Hematopoietic multipotent progenitor cell (in vitro differentiated cells): Measurements from ENCODE around the gene CIDEA. TPM values are rescaled to one million over a fixed set of nuclear protein-coding genes. Genes with fewer than 3 reads are reported as not detected.

Source experiments
- DNase-seq, 3 donors: peaks; one replicate each; pipeline ENCODE4 v3.0.0-alpha.2; 2011 to 2015; ENCODE audit warnings: low read depth in 2 of 3, low spot score in 2 of 3
- total RNA-seq: library from RNA; depleted of rRNA; stranded (reverse); fragments of >200 nt; gene quantifications from one replicate; pipeline ENCODE4 v1.2.3, GENCODE V29; 2012

Gene CIDEA
- total RNA-seq, 1 donor = not detected

DNA sequence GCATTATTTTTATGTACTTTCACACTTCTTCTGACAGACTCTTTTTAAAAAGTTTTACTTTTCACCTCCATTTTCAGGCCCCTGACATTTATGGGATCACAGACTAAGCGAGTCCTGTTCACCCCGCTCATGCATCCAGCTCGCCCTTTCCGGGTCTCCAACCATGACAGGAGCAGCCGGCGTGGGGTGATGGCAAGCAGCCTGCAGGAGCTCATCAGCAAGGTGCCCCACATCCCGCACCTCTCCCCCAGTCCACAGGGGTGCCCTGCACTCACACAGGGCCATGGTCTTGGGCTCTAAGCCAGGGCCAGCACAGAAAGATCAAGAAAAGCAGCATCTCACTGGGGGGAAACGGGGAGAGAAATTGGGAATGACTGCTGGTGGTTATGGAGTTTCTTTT is 8.6 kb downstream of the CIDEA start:
- DNase-seq = no peak

DNA sequence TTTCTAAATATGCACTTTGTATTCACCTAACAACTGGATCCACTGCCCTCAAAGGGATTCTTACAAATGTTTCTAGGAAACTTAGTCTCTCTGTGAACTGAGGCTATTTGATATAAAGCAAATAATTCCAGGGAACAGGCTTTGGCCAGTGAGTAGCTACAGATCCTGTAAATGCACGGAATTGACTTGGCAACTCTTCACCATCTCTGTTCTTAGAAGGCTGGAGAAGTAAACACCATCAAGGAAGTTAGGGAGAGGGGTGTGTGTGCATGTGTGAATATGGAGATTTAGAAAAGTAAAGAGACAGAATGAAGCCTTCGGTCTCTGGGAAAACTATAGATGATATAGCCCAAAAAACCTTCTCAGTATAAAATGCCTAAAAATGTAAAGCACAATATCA is 10.7 kb downstream of the CIDEA start:
- DNase-seq = no peak

DNA sequence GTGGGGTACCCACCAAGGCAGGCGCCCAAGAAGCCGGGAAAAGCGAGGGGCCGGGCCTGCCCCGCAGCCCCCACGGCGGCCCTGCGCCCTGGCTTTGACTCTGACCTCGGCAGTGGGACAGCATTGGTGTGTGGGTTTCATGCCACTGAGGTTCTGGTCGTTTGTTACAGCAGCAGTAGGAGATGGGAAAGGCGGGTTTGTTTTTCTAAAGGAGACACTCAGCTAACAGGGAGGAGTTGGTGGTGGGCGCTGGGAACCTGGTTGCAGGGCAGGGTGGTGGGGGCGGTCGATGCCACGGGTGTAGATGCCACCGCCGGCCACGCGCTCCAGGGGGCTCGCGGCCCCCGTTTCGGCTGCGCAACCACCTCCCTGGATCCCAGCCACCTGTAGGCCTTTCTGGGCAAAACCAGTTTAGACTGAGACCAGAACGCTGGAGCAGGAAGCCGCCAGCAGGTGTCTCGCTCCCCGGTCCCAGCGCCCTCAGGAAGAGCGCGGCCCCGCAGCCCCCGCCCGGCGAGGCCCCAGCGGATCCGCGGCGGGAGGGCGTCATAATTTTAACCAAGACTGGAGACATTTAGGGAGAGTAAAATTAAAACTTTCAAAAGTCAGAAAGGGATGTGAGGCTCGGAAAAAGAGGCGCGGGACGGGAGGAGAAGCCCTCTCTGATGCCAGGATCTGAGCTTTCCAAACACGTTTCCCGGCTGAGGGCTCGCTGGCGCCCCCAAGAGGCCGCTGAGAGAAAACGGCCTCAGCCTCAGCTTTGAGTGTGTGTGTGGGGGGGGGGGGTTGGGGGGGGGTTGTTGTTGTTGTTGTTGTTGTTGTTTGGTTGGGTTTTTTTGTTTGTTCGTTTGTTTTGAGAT is 17.4 kb downstream of the CIDEA start:
- peak; percentile 17 to 80 (median 79) for DNase-seq

DNA sequence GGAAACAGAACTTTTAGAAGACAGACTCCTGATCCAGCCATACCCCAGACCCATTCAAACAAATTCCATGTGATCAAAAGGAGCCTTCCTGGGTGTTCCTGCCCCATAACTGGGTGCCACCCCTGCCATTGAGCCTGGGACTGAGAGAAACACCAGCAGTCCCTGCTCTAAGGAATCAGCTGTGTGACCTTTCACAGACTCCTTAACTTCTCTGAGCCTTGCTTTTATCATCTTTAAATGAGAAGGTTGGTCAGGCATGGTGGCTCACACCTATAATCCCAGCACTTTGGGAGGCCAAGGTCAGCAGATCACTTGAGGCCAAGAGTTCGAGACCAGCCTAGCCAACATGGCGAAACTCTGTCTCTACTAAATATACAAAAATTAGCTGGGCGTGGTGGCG is 20.6 kb downstream of the CIDEA start:
- DNase-seq = no peak

DNA sequence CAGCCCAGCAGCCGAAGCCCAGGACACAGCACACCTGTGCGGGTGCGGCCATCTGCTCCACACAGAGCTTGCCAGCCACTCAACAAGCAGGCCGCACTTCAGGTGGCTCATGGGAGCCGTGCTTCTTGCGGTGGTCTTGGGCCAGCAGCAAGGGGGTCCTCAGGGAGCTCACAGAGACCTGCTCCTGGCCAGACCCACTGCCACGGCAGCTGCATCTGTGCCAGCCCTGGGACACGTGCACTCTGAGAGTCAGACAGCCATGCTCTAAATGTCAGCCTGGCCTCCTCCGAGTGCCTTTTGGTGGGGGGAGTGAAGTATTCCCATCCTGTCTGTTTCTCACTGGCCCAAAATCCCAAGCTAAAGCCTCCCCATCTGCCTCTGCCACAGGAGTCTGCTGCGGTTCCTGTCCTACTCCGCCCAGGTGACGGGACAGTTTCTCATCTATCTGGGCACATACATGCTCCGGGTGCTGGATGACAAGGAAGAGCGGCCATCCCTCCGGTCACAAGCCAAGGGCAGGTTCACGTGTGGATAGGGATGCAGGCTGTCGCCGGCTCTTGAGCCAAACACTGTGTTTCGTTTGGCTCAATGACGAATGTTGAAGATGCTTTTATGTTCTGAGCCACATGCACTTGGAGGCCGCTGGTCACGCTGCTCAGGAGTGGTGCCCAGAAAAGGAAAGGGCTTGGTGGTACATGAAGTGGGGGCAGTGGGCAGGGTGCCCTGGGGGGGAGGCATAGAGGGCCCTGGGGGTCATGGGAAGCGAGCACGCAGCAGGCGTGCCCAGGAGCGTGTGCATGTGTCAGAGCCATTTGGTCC is 22.8 kb downstream of the CIDEA start:
- no peak for DNase-seq

DNA sequence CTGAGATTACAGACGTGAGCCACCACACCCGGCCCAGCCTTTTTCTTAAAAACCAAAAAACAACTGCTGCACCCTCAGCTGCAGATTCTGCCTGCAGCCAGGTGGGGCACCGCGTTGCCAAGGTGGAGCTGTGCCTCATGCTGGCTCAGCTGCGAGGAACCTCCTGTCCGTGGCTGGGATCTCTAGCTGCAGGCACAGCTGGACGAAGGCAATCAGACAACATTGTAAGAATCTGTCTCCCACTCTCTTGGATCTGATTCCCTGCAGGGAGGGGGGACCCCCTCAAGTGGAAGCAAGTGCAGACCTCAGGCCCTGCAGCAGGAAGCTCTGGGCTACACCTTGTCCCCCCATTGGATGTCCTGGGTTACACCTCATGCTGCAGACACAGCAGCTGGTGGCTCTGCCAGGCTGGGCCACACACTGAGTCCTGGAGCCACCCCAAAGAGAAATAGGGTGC is 24.1 kb downstream of the CIDEA start:
- peak in 1 of 3 donors; percentile 9 for DNase-seq

DNA sequence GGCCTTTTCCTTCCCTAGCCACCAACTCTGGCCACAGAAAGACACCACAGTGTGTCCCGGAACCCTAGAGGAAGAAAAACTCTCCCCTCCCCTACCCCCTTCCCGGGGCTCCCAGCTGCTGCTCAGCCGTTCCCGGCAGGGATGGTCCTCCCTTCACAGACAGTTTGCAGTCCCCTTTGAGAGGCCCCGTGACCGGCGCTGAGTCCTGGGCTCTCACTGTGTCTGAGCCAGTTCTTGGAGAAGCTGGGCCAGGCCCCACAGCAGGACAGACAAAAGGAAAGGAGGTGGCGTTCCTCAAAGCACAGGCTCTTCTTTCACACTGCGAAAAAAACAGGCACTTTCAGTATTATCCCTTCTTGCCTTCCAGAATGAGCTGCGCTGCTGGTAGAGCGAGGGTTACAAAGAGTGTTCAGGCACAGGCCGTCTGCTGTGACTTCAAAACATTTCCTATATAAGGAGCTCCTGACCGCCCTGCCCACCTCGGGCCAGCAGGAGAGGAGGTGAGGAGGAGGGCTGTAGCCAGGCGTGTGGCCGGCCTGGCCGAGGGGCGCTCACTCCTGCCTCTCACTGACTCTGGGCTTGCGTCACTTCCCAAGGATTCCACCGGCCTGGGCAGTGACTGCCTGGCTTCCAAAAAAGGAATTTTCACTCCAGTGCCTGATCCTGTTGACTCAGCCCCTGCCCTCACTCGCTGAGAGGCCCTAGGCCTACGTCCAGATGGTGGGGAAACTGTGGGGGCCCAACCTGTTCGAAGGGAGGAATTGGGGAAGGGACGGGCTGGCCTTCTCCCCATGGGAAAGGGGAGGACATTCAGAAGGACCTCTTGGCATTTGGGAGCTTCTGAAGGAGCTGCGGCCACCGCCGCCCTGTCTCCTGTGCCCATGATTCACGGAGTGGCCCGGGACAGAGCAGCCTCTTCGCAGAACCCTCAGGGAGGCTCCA is 24.9 kb downstream of the CIDEA start:
- DNase-seq = no peak

DNA sequence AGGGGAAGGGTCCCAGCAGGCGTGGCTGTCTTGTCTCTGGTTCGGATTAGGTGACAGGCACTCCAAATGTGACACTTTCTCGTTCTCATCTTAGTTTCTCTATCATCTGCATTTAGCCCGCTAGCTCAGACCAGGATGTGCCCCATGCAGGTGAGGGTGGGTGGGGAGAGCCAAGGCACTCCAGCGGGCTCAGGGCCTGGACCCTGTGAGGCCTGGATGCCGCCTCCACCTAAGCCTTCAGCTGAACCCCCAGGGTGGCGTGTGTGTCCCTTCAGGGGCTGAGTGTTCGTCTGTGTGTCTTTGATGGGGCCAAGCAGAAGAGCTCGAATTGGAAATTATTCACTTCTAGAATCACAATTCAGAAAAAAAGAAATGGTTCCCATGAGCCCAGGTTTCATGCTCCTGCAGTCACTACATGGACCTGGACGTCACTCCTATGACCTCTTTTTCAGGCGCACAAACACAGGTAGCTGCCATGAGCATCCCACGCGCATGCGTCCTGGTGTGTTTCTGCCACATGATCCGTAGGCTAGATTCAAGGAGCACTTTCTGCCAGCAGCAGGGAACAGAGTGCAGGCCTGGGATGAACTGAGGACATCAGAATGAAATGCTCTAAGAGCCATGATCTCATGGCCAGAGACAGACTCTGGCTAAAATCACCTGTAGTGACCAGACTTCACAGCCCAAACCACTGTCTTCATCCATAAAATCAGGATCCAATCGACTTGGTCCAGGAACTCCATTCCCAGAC is 25.8 kb downstream of the CIDEA start:
- no peak for DNase-seq

DNA sequence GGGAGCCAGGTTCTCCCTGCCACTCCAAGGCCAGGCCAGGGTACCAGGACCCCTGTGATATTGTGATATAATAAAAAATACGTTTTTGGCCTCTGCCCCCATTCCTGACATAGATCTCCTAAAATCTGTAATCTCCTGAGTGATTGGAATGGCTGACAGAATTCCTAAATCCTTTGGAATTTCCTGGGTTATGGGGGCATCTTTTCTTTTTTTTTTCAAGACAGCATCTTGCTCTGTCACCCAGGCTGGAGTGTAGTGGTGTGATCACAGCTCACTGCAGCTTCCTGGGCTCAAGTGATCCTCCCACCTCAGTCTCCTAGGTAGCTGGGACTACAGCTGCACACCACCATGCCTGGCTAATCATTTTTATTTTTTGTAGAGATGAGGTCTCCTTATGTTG is 27.7 kb downstream of the CIDEA start:
- DNase-seq = no peak

DNA sequence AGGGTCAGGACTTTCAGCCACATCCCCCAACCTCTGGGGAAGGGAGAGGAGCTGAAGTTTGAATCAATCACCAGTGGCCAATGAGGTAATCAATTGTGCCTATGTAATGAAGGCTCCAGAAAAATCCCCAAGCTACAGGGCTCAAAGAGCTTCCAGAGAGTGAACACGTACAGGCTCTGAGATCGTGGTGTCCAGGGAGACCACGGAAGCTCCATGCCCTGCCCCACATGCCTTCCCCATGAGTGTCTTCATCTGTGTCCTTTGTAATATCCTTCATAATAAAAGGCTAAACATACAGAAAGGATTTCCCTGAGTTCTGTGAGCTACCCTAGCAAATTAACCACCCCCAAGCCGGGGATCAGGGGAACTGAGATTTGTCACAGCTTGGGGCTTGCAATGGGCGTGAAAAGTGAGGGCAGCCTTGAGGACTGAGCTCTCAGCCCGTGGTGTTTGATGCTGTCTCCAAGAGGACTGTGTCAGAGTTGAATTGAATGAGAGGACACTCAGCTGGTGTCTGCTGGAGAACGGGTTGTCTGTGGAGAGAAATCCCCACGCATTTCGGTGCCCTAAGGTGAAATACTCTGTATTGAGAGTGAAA is 28.4 kb downstream of the CIDEA start:
- DNase-seq = no peak

DNA sequence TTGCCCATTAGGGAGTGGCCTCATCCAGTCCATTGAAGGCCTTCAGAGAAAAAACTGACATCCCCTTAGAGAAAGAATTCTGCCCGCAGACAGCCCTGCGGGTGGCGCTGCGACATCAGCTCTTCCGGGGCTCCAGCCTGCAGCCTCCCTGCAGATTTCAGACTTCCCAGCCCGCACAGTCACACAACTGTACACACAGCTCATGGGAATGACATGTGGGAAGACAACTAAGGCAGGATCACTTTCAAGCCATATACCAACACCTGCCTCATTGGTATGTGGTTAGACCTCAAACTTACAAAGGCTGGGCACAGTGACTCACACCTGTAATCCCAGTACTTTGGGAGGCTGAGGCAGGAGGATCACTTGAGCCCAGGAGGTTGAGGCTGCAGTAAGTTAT is 29.1 kb downstream of the CIDEA start:
- no peak for DNase-seq

DNA sequence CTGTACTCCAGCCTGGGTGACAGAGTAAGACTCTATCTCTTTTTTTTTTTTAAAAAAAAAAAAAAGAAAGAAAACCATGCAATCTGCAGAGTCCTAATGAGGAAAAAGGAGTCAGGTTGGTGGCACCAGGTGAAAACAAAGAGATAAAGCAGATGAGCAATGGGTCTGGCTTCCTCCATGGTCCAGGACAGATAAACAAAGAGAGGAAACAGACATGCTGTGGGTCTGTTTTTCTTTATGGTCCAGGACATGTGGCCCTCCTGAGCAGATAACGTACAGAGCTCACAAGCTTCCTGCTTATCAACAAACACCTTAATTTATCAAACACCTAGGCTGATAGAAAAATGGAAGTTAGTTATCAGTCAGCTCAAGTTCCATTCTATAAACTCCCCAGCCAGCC is 29.5 kb downstream of the CIDEA start:
- DNase-seq = no peak

DNA sequence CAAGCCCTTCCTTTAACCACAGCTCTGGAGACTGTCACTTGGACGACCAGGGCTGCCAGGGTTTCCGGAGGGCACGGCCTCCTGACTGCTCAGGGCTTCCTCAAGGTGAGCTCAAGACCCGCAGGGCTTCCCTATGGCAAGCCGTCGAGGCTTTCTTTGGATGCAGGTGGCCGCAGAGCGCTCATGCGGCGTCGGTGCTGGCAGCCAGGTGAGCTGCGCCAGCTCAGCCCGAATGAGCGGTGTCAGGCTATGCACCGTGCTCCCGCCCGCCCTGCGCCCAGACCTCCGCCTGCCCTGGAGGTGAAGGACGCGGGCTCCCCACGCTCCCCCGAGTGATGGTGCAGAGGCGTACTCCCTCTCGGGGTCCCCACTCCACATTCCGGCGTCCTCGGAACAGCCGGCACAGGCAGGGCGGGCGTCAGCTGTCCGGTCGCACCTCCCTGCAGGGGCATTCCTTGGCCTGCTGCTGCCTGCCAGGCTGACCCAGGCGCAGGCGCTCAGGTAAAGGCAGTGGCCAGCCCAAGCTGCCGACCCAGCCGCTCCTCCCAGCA is 33.0 kb downstream of the CIDEA start:
- no peak for DNase-seq

DNA sequence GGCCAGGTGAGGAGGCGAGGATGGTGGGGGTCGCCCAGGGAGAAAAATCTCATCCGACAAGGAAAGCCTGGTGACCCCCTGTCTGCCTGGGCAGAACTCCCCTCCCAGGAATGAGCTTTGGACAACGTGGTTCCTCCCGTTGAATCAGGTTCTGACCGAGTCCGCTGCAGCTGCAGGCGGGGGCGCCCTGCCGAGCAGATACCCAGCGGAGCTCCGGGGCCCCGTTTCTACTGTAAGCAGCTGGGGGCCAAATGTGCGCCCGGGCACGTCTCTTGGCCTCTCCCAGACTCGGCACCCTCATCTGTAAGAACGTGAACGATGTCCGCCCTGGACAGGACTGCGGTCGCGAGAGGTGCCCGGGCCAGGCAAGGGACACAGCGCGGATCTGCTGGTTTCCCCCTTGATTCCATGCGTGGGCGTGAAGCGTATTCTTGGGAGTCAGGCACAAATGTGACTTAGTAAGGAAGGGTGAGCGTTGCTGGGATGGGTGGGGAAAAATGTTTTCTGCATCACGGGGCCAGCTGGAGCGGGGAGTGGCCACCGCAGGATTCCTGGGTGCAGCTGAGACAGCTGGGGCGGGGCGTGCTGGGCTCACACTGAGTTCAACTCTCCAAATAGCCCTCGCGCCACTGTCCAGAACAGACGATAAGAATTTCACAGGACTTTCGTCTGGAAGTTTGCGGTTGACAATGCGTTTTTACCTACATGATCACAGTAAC is 33.7 kb downstream of the CIDEA start:
- peak in 1 of 3 donors; percentile 18 for DNase-seq

DNA sequence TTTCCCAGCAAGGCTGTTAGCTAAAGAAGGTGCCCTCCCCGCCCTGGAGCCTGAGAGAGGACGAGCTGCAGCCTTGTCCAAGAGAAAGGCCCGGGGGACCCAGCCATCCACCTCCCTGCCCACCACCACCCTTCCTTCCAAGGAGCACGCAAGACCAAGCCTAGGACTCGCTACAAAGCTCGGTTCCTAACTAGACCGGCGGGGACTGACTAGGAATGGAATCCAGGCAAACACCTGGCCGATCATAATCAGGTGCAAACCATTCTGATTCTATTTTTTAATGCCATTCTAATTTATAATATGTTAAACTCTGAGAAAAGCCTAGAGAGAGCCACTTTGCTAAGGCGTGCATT is 34.2 kb downstream of the CIDEA start:
- DNase-seq = no peak

DNA sequence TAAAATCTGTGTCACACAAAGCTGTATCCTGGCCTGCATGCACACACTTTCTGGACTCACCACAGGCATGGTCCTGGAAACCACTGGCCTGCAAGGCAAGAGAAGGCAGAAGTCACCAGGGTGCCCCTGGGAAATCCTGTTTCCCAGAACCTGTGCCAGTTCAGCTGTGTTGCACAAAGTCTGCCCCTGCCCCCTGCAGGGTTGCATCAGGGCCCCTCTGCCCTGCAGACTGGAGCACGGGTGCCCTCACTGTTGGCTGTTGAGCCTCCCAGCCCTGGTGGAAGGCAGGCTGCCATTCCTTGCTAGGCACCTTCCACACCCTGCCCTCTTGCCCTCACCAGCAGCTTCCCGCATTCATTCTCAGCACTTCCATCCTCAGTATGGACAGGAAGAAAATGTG is 35.9 kb downstream of the CIDEA start:
- DNase-seq = no peak

DNA sequence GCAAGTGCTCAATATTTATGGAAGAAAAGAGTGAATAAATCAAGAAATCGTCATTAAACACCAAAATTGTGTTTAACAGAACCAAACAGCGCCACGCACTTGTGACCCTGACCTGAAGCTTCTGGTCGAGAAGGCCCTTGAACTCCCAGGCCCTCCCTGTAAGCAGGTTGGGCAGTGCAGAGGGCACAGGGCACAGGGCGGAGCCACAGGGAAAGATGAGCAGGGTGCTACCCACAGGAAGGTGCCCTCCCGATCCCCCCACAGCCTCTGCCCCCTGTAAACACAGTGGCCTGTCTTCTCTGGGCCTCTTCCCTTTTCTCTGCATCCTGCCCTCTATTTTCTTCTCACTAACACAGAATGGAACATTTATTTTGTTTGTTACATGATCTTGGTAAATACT is 37.0 kb downstream of the CIDEA start:
- no peak for DNase-seq

DNA sequence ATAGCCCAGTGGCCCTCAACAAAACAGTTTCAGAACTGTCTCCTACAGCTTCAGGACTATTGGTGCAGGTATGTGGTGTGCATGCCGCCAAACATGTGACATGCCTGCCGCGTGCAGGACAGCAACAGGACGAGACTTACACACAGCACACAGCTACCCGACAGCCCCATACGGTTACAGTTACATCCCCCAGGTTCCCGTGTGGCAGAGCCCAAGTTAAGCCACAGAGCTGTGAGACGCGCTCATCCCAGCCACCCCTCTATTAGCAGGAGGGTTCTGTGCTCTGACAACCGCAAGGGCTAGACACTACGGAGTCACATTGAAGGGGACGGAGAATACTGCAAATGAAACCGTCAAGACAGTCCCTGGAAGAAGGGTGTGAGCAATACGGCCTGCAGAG is 37.5 kb downstream of the CIDEA start:
- no peak for DNase-seq

DNA sequence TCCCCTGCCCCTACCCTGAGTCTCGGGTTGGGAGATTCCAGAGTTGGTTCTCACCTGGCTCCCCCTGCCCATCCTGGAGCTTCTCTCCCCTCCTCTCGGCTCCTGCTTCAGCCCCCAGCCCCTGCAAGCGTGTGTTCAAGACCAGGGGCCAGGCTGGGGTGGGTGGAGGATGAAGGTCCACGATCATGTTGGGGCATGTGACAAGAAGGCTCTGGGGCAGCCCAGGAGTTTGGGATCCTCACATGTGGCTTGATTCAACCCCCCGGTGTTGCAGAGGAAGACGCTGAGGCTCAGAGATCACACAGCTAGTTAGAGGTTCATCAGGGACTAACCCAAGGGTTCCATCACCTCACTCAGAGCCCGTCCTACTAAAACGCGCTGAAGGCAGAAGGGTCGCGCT is 39.7 kb downstream of the CIDEA start:
- DNase-seq = no peak
